Measurements from ENCODE around the gene AASDH. TPM values are rescaled to one million over a fixed set of nuclear protein-coding genes. Genes with fewer than 3 reads are reported as not detected.

The AASDH gene
- total and polyA plus RNA-seq, 2 of the 4 experiments (the other 2 are of a cell fraction): 4.7 to 12.0 TPM

DNA sequence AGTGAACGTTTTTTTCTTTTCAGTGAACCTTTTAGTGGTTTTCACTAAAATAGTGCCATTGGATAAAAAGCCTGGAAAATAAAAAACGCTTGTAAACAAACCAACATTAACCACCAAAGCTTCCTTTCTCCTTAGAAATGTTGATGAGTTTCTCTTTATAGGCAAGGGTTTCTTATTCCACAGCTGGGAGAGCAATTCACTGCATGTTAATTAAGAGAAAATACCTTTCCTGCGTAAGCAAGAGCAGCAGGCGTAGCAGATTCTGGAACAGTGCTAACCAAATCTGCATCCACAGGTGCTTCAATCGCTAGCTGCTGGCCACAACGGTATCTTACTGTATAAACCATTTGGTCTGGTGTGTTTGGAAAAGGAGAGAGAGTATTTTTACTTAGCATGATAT is 13.3 kb upstream of the AASDH start:
- no peak overlapping the region for H3K4ac ChIP-seq (ENCODE audit: low read depth, low read length)
- no peaks in the 10 kb centered on the region for H3K9me1 ChIP-seq (ENCODE audit: insufficient read depth, low read length)
- in situ Hi-C loops (cut with MboI; ENCODE audit: low sequenced_read_pairs) (loop anchor here (25.0 kb wide), 1 partner anchor 437 kb away; no protein-coding TSS in a partner anchor), dilution Hi-C loops (cut with HindIII; ENCODE audit: low sequenced_read_pairs, unreplicated experiment) (no loop called here), intact Hi-C loops (cut with micrococcal nuclease) (no loop called here)
- H3K23ac ChIP-seq (ENCODE audit: low read depth, low read length): no peak overlapping the region
- H2AK5ac ChIP-seq (ENCODE audit: low read depth, low read length): no peak overlapping the region
- DNase-seq (no peak), ATAC-seq (ENCODE audit: low read depth) (no peak)
- H3K4me1 ChIP-seq (ENCODE audit: control insufficient read depth, insufficient read depth, low read length): no peaks in the 10 kb centered on the region
- BruUV-seq (replicated peaks): no TSS peak
- no peaks in the 10 kb centered on the region for H3K27me3 ChIP-seq (ENCODE audit: control insufficient read depth, insufficient read depth, low read length)
- H3K18ac ChIP-seq (ENCODE audit: low read depth, low read length): no peak overlapping the region
- peaks cover 10% of the 10 kb centered on the region for H3K36me3 ChIP-seq (ENCODE audit: control insufficient read depth, insufficient read depth, low read length)
- no peaks in the 10 kb centered on the region for H3K79me1 ChIP-seq (ENCODE audit: low read depth in 1 of 2, low read length in 2 of 2)
- H4K91ac ChIP-seq (ENCODE audit: insufficient read depth, low read depth, low read length): no peak overlapping the region
- H4K5ac ChIP-seq (ENCODE audit: low read depth, low read length): no peak overlapping the region
- H4K8ac ChIP-seq (ENCODE audit: low read depth in 2 of 2, low read length in 2 of 2): no peak overlapping the region
- POLR2A ChIA-PET (ENCODE audit: unreplicated experiment): no interaction called here
- no peak overlapping the region for H2BK5ac ChIP-seq (ENCODE audit: low read depth, low read length, poor library complexity, severe bottlenecking)
- H3K56ac ChIP-seq (ENCODE audit: extremely low read depth, insufficient read depth, low read length): no peak overlapping the region
- no peak overlapping the region for H3K27ac ChIP-seq (ENCODE audit: insufficient read depth, low read length)
- no peaks in the 10 kb centered on the region for H3K9me3 ChIP-seq (ENCODE audit: control insufficient read depth, insufficient read depth, low read length)
- TF ChIP-seq MXI1 (IDR thresholded peaks at IDR 0.05; ENCODE audit: borderline replicate concordance, low read depth, low read length): no peak
- TF ChIP-seq, protein P1, sequence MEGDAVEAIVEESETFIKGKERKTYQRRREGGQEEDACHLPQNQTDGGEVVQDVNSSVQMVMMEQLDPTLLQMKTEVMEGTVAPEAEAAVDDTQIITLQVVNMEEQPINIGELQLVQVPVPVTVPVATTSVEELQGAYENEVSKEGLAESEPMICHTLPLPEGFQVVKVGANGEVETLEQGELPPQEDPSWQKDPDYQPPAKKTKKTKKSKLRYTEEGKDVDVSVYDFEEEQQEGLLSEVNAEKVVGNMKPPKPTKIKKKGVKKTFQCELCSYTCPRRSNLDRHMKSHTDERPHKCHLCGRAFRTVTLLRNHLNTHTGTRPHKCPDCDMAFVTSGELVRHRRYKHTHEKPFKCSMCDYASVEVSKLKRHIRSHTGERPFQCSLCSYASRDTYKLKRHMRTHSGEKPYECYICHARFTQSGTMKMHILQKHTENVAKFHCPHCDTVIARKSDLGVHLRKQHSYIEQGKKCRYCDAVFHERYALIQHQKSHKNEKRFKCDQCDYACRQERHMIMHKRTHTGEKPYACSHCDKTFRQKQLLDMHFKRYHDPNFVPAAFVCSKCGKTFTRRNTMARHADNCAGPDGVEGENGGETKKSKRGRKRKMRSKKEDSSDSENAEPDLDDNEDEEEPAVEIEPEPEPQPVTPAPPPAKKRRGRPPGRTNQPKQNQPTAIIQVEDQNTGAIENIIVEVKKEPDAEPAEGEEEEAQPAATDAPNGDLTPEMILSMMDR (conservative IDR thresholded peaks at IDR 0.05; ENCODE audit: low read depth, low read length): no peak
- no peak for TF ChIP-seq MAFK (IDR thresholded peaks at IDR 0.05; ENCODE audit: low read depth, low read length)
- TF ChIP-seq, protein P2, sequence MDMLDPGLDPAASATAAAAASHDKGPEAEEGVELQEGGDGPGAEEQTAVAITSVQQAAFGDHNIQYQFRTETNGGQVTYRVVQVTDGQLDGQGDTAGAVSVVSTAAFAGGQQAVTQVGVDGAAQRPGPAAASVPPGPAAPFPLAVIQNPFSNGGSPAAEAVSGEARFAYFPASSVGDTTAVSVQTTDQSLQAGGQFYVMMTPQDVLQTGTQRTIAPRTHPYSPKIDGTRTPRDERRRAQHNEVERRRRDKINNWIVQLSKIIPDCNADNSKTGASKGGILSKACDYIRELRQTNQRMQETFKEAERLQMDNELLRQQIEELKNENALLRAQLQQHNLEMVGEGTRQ (IDR thresholded peaks at IDR 0.05; ENCODE audit: low read depth, low read length): no peak
- no peak for TF ChIP-seq MAZ (IDR thresholded peaks at IDR 0.05; ENCODE audit: borderline replicate concordance, low read depth, low read length)
- TF ChIP-seq FOS (IDR thresholded peaks at IDR 0.05; ENCODE audit: low read depth, low read length): no peak
- no peak overlapping the region for H3K4me3 ChIP-seq (ENCODE audit: insufficient read depth, low read depth, low read length)
- H2BK120ac ChIP-seq (ENCODE audit: low read depth, low read length): no peak overlapping the region
- no peak overlapping the region for H3K14ac ChIP-seq (replicated peaks; ENCODE audit: low read depth, low read length)
- WGBS, 2 experiments (ENCODE audit: extremely low coverage in 2 of 2, insufficient read length in 1 of 2): no CpG with 5 or more reads among the region's 6 CpGs
- no peak overlapping the region for H2AK9ac ChIP-seq (replicated peaks; ENCODE audit: low read depth, low read length, poor library complexity)
- no peak overlapping the region for H2BK20ac ChIP-seq (ENCODE audit: low read depth, low read length)
- CTCF ChIA-PET: no interaction called here
- no peak overlapping the region for H2AFZ ChIP-seq (replicated peaks; ENCODE audit: low read length, poor library complexity)
- H4K20me1 ChIP-seq (ENCODE audit: insufficient read depth, low read length): no peaks in the 10 kb centered on the region
- no peak overlapping the region for H2BK15ac ChIP-seq (ENCODE audit: low read depth, low read length)
- H3K9ac ChIP-seq (ENCODE audit: low read depth, low read length): no peak overlapping the region
- no peak overlapping the region for H3K4me2 ChIP-seq (ENCODE audit: low read depth, low read length)

All from IMR-90 (cell line).